HS-5 (cell line): Measurements from ENCODE around the gene CEP78.
"Not testable (repeated sequence)": the region's sequence is repeated elsewhere in the genome, so short reads cannot be mapped to it uniquely, and the experiment has no call there.

Source experiments
- DNase-seq: peaks from one replicate; pipeline ENCODE4 v3.0.0-alpha.2; 2012; ENCODE audit warnings: low read depth

Gene CEP78

GRCh38 chr9:78235256-78235761, 566 bp upstream of the CEP78 start:
- no peak for DNase-seq

GRCh38 chr9:78236551-78236910, 656 bp downstream of the CEP78 start:
- no peak for DNase-seq

DNA sequence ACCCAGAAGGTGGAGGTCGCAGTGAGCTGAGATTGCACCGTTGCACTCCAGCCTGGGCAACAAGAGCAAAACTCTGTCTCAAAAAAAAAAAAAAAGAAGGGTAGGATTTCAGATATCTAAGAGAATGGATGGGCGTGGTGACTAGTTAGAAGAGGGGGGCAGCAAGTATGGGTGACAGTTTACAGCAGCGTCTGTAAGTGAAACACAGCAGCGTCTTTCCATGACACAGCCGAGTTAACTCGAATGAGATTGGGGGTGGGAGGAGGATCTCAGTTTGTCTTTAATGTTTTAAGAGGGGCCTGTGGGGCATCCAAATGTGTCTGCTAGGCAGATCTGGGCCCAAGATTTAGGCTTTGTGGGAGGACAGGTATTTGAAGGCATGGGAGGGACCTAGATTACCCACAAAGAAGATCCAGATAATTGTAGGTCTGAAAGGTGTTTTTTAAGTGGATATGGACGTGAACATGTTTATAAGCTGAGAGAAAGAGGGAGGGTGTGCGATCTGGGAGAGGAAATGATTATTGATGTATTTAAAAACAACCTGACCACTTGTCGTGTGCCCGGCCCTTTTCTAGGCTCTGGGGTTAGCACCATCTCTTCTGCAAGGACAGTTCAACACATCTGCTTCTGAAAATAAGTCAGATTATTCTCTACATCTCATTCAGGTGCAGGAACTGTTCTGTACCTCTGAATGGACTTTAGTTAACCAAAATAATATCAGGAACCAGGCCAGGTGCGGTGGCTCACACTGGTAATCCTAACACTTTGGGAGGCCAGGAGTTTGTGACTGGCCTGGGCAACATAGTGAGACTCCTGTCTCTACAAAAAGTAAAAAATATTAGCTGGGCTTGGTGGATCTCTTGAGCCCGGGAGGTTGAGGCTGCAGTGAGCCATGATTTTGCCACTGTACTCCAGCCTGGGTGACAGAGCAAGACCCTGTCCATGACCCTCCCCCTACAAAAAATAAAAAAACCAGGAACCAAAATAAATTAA, 2.5 kb downstream of the CEP78 start:
- DNase-seq = no peak

GRCh38 chr9:78239506-78239905, 3.6 kb downstream of the CEP78 start:
- no peak for DNase-seq

DNA sequence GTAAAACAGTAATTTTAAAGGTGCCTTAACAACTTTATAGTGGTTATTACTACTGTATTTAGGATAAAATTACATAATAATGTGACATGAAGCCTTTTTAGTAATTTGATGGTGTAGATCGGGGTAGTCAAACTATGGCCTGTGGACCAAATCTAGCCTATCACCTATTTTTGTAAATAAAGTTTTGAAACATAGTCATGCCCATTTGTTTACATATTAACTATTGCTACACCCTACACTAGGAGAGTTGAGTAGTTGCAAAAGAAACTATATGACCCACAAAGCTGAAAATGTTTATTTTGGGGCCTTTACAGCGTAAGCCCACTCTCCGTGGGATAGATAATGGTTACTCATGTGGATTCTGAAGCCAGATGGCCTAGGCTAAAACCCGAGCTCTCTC, 6.2 kb downstream of the CEP78 start:
- DNase-seq = no peak

DNA sequence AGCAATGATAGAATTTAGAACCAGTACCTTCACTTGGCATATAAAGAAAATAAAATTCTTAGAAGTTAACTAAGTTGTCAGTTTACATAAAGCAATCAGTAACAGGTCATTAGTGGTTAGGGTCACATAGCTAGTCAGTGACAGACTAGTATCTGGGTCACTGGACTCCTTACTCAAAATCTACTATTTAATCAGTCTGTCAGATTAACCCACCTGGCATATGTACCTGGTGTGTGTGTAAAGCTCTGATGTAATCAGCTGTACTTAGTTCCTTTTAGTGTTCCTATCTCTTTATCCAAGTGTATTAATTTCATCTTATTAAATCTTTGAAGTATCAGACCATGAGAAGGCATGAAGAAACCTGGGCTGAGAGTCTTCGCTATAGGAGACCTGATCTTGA, 7.3 kb downstream of the CEP78 start:
- no peak for DNase-seq

GRCh38 chr9:78245401-78245800, 9.5 kb downstream of the CEP78 start:
- no peak for DNase-seq

GRCh38 chr9:78248635-78249034, 12.8 kb downstream of the CEP78 start:
- no peak for DNase-seq

GRCh38 chr9:78249542-78249941, 13.7 kb downstream of the CEP78 start:
- DNase-seq = no peak

GRCh38 chr9:78252616-78253015, 16.7 kb downstream of the CEP78 start:
- DNase-seq = no peak

DNA sequence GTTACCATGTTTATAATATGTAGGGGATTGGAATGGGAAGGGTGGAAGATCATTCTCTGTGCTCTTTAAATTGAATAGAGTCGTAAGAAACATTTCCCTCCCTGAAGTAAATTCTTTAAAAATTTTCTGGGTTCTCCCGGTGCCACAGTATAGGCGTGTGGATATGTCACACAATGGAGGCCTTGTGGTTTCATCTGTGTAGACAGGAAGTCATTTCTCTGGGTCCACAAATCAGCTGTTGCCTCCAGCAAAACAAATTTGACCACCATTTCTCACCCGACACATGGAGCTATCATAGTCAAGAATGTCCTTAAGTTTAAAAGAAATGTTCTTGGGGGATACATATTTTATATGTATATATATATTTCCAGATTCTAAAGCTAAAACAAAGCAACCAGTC, 17.4 kb downstream of the CEP78 start:
- no peak for DNase-seq

GRCh38 chr9:78261403-78262001, 25.6 kb downstream of the CEP78 start:
- DNase-seq = peak; percentile 6

- no peak for DNase-seq
Measured at GRCh38 chr9:78262655-78263054, 26.8 kb downstream of the CEP78 start.

GRCh38 chr9:78267889-78268288, 32.0 kb downstream of the CEP78 start:
- DNase-seq = no peak

DNA sequence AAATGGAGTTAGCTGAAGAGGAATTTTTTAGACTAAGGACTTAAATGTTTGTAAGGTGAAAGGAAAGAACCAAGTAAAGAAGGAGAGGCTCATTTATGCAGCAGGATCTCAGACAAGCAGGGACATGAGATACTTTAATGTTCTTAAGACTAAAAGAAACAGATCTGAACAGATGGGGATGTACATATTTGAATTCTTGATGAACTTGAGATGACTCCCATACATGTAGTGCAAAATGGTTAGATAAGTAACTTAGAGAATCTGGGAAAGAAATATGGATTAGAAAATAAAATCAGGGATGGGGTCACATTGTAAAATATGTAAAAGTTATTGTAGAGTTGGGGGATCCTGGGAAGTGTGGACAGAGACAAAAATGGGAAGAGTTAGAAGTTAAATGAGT, 33.9 kb downstream of the CEP78 start:
- DNase-seq = no peak

- no peak for DNase-seq
Measured at GRCh38 chr9:78272307-78272706, 36.4 kb downstream of the CEP78 start.

DNA sequence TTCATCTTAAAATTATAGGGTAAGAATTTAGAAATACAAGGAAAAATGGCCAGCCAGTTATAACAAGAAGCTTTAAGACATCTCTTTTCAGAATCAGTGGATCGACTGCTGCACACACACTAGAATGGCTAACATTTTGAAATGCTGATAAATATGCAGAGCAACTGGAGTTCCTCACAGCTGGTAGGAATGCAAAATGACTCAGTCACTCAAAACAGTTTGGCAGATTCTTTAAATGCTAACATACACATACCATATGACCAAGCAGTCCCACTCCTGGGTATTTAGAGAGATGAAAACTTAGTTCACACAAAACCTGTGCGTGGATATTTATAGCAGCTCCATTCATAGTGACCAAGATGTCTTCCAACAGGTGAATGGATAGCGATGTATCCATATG, 37.9 kb downstream of the CEP78 start:
- DNase-seq = no peak

DNA sequence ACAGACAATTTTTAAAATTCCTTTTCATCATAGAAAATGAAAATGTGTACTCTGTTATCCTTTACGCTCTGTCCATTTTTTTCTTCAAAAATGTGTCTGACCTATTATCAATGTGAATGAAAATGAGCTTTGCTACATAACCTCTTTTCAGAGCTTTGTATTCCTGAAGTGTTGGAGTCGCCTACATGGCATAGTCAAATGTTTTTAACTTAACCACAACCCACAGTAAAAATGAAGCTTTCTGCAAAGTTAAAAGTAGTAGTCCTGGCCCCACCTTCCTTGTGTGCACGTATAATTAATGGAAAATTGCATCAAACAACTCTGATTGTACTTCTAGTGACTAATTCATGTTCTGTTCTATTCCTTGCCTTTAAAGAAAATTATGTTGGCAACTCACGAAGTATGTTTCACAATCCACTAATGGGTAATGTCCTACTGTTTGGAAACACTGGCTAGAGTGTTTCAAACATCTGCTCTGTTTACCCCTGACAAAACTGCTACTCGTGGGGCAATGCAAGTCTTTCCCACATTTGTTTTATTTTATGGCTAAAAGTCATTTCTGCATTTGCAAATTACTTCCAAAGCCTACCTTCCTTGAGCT, 42.4 kb downstream of the CEP78 start:
- DNase-seq = no peak

DNA sequence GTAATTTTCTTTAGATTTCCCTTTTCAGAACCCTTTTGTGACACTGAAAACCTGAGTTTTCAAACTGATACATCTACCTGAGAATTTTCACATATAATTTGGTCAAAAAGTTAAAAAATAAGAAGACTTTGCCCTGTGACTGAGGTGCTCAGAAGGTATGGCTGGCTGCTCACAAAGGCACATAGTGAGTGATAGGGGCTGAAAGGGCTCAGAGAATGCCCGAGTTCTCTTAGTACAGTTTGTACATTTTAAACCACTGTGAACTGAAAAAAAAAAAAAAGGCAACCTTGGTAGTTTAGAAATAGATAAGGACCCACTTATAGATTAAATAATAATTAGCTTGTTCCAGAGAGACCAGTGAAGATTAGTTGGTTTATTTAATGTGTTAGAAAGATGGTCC, 42.9 kb downstream of the CEP78 start:
- DNase-seq = no peak

GRCh38 chr9:78280982-78281668, 45.2 kb downstream of the CEP78 start:
- no peak for DNase-seq

- not testable (repeated sequence) for DNase-seq
Measured at GRCh38 chr9:78284181-78284580, 48.3 kb downstream of the CEP78 start.

- no peak for DNase-seq
Measured at GRCh38 chr9:78286125-78286524, 50.2 kb downstream of the CEP78 start.
